Small intestine (tissue), 7 donors: ENCODE results near the gene CUL5. TPM values are rescaled to one million over a fixed set of nuclear protein-coding genes. Genes with fewer than 3 reads are reported as not detected.
"Not testable (repeated sequence)": the region's sequence is repeated elsewhere in the genome, so short reads cannot be mapped to it uniquely, and the experiment has no call there.

ENCODE experiments used
- DNase-seq, 2 donors: peaks; one replicate each; pipeline versions ENCODE4 v3.0.0 to v3.0.0-alpha.2; 2013
- FAIRE-seq: peaks from 2 replicates; lab custom pipeline; 2012; peaks lifted over from hg19 to GRCh38; lab: Jason Lieb, UNC
- H3K27ac ChIP-seq, 3 donors: one replicate each; pipeline ENCODE4 v1.5.1; 2013; ENCODE audit warnings: low read length in 2 of 3, mild to moderate bottlenecking in 2 of 3, control low read depth in 1 of 3, inconsistent platforms in 1 of 3, low read depth in 1 of 3, moderate library complexity in 1 of 3
- H3K27me3 ChIP-seq, 3 donors: one replicate each; pipeline ENCODE4 v1.6.1; 2013; ENCODE audit warnings: low read length in 3 of 3, inconsistent platforms in 1 of 3; ENCODE audit not compliant: control insufficient read depth in 3 of 3, insufficient read depth in 3 of 3
- H3K36me3 ChIP-seq, 3 donors: one replicate each; pipeline ENCODE4 v1.6.1; 2013; ENCODE audit warnings: low read length in 3 of 3, inconsistent platforms in 1 of 3, low read depth in 1 of 3, mild to moderate bottlenecking in 1 of 3, moderate library complexity in 1 of 3; ENCODE audit not compliant: control insufficient read depth in 3 of 3, insufficient read depth in 2 of 3
- H3K4me1 ChIP-seq, 3 donors: one replicate each; pipeline ENCODE4 v1.6.1; 2013; ENCODE audit warnings: low read length in 2 of 3, inconsistent platforms in 1 of 3, low read depth in 1 of 3, mild to moderate bottlenecking in 1 of 3, moderate library complexity in 1 of 3; ENCODE audit not compliant: control insufficient read depth in 3 of 3, insufficient read depth in 2 of 3
- H3K4me3 ChIP-seq, 3 donors: one replicate each; pipeline ENCODE4 v1.5.1; 2013; ENCODE audit warnings: low read length in 3 of 3, control low read depth in 1 of 3, inconsistent platforms in 1 of 3, low read depth in 1 of 3, mild to moderate bottlenecking in 1 of 3, moderate library complexity in 1 of 3
- H3K9me3 ChIP-seq, 2 donors: one replicate each; pipeline ENCODE4 v1.6.1; 2013; ENCODE audit warnings: low read depth in 1 of 2, low read length in 1 of 2; ENCODE audit not compliant: control insufficient read depth in 2 of 2, insufficient read depth in 1 of 2
- WGBS, 3 donors: extraction: QIAGEN DNeasy Blood & Tissue Kit; methylation state at CpG; one replicate each; pipeline ENCODE4 v1.1.7; 2013; 5-methylcytosine and 5-hydroxymethylcytosine counted together
- polyA plus RNA-seq, 4 donors: library from polyadenylated mRNA; stranded (reverse) in 3 of 4; unstranded in 1 of 4; fragments of 200-250 nt in 3 of 4; fragments of 120-200 nt in 1 of 4; gene quantifications; one replicate each; pipeline versions ENCODE4 v1.2.1 to v1.2.3, GENCODE V29; 2013
- donor health status: healthy with polysubstance abuse.
- donor health status: control.
- donor health status: control.
- donor health status: Bipolar disorder and iron deficiency.
- donor health status: healthy.

Gene CUL5
- polyA plus RNA-seq, 4 donors, result 5.7 to 26.7 (median 6.0) TPM

GRCh38 chr11:108101090-108101775 lies 92.5 kb downstream of the CUL5 start:
- FAIRE-seq (no peak), DNase-seq (no peak)
- Histone ChIP-seq H3K36me3 (peaks cover 3 to 39% (median 6%) of the 10 kb centered on the region in 3 donors), H3K4me3 (no peak overlapping the region), H3K9me3 (no peaks in the 10 kb centered on the region), H3K27me3 (no peaks in the 10 kb centered on the region), H3K27ac (no peak overlapping the region), H3K4me1 (no peaks in the 10 kb centered on the region)
- WGBS, 3 donors, result 86 to 95% (median 93%) methylated on average over 1 of the region's 1 CpG

- WGBS, 3 donors, result 89 to 94% (median 94%) methylated on average over 4 of the region's 4 CpGs
- Histone ChIP-seq H3K4me3 (no peak overlapping the region), H3K27ac (no peak overlapping the region), H3K36me3 (peaks cover 0 to 12% (median 4%) of the 10 kb centered on the region in 3 donors), H3K9me3 (no peaks in the 10 kb centered on the region), H3K27me3 (no peaks in the 10 kb centered on the region), H3K4me1 (peaks cover 0 to 7% (median 3%) of the 10 kb centered on the region in 3 donors)
- DNase-seq (no peak), FAIRE-seq (no peak)
These were observed 102.4 kb downstream of the CUL5 start for GRCh38 chr11:108111126-108111525.

- no peak for FAIRE-seq
These were observed 103.4 kb downstream of the CUL5 start for GRCh38 chr11:108112057-108112456.

GRCh38 chr11:108115500-108116140 lies 106.9 kb downstream of the CUL5 start:
- Histone ChIP-seq H3K4me3 (no peak overlapping the region), H3K36me3 (no peaks in the 10 kb centered on the region), H3K9me3 (no peaks in the 10 kb centered on the region), H3K27ac (peak overlapping the region in 1 of 3 donors; percentile 76), H3K4me1 (peaks cover 0 to 7% (median 3%) of the 10 kb centered on the region in 3 donors), H3K27me3 (no peaks in the 10 kb centered on the region)
- WGBS, 3 donors, result 23 to 37% (median 29%) methylated on average over 5 of the region's 5 CpGs
- DNase-seq, result peak; percentile 27 to 83
- no peak for FAIRE-seq

More at GRCh38 chr11:108112057-108112456, 103.4 kb downstream of the CUL5 start:
- DNase-seq, result no peak
- Histone ChIP-seq H3K4me3 (no peak overlapping the region), H3K9me3 (no peaks in the 10 kb centered on the region), H3K36me3 (peaks cover 0 to 12% (median 2%) of the 10 kb centered on the region in 3 donors), H3K4me1 (peaks cover 0 to 7% (median 3%) of the 10 kb centered on the region in 3 donors), H3K27me3 (no peaks in the 10 kb centered on the region), H3K27ac (no peak overlapping the region)
- 89 to 94% (median 94%) methylated on average over 2 of the region's 2 CpGs for WGBS, 3 donors

GRCh38 chr11:108117746-108118371 lies 109.2 kb downstream of the CUL5 start:
- Histone ChIP-seq H3K27ac (no peak overlapping the region), H3K9me3 (no peaks in the 10 kb centered on the region), H3K36me3 (no peaks in the 10 kb centered on the region), H3K27me3 (no peaks in the 10 kb centered on the region), H3K4me3 (no peak overlapping the region), H3K4me1 (peaks cover 3 to 13% (median 3%) of the 10 kb centered on the region in 3 donors)
- no peak for FAIRE-seq
- DNase-seq, result peak; percentile 45 to 64

- not testable (repeated sequence) for H3K36me3 ChIP-seq, H3K9me3 ChIP-seq, FAIRE-seq, H3K27me3 ChIP-seq, DNase-seq
- 47 to 63% (median 49%) methylated on average over 7 of the region's 7 CpGs for WGBS, 3 donors
- H3K27ac ChIP-seq, result peak overlapping the region; percentile 38 to 96 (median 78)
- H3K4me3 ChIP-seq, result peak overlapping the region in 1 of 3 donors; percentile 67
- peaks cover 4 to 16% (median 11%) of the 10 kb centered on the region in 3 donors for H3K4me1 ChIP-seq
These were observed 112.2 kb downstream of the CUL5 start for GRCh38 chr11:108120936-108121273.

GRCh38 chr11:108121274-108122155 lies 112.8 kb downstream of the CUL5 start, which contains the start of gene ACAT1:
Gene ACAT1 (plus strand): TSS chr11:108121567. CDS start chr11:108121607, 40 bp downstream.
- peak within 1 kb of the TSS; percentile 67 to 86 (median 73) for H3K4me3 ChIP-seq
- peak within 1 kb of the TSS; percentile 78 to 96 (median 96) for H3K27ac ChIP-seq
- H3K9me3 ChIP-seq, result no peaks in the 10 kb centered on the region
- peaks cover 0 to 5% (median 0%) of the 10 kb centered on the region in 3 donors for H3K36me3 ChIP-seq
- DNase-seq, result peak; percentile 95 to 96
- H3K4me1 ChIP-seq, result peaks cover 4 to 15% (median 11%) of the 10 kb centered on the region in 3 donors
- no peak for FAIRE-seq
- WGBS, 3 donors, result 0 to 1% (median 1%) methylated on average over 53 to 73 of the region's 73 CpGs
- H3K27me3 ChIP-seq, result no peaks in the 10 kb centered on the region
